Measurements from ENCODE around the gene NAIP.
"Not testable (repeated sequence)": the region's sequence is repeated elsewhere in the genome, so short reads cannot be mapped to it uniquely, and the experiment has no call there.

The NAIP gene, protein sequence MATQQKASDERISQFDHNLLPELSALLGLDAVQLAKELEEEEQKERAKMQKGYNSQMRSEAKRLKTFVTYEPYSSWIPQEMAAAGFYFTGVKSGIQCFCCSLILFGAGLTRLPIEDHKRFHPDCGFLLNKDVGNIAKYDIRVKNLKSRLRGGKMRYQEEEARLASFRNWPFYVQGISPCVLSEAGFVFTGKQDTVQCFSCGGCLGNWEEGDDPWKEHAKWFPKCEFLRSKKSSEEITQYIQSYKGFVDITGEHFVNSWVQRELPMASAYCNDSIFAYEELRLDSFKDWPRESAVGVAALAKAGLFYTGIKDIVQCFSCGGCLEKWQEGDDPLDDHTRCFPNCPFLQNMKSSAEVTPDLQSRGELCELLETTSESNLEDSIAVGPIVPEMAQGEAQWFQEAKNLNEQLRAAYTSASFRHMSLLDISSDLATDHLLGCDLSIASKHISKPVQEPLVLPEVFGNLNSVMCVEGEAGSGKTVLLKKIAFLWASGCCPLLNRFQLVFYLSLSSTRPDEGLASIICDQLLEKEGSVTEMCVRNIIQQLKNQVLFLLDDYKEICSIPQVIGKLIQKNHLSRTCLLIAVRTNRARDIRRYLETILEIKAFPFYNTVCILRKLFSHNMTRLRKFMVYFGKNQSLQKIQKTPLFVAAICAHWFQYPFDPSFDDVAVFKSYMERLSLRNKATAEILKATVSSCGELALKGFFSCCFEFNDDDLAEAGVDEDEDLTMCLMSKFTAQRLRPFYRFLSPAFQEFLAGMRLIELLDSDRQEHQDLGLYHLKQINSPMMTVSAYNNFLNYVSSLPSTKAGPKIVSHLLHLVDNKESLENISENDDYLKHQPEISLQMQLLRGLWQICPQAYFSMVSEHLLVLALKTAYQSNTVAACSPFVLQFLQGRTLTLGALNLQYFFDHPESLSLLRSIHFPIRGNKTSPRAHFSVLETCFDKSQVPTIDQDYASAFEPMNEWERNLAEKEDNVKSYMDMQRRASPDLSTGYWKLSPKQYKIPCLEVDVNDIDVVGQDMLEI (N-terminal part only)

DNA sequence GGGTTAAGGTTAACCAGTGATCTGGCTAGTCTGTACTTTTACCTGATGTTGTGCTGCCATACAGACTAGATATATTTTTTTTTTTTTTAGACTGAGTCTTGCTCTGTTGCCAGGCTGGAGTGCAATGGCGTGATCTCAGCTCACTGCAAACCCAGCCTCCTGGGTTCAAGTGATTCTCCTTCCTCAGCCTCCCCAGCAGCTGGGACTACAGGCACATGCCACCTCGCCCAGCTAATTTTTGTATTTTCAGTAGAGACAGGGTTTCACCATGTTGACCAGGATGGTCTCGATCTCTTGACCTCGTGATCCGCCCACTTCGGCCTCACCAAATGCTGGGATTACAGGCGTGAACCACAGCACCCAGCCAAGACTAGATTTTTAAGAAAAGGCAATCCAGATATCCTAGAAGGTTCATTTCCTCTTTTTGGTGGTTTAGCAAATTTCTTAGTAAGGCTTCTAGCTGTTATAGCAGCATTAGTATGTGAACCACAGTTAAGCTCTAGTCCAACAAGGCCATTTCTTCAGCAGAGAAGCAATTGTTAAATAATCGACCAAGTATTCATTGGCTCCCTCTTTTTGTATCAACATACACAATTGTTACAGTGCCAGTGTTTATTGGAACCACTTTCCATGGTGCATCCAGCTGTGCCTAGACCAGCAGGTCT lies at the start of gene NAIP:
TSS of gene NAIP (minus strand) at position 51 of the 665 bp plus-strand sequence. CDS start 12,424 bp downstream, outside the sequence.
- H3K9ac ChIP-seq (ENCODE audit: low read depth in 1 of 2, low read length in 2 of 2); H3K27me3 ChIP-seq (ENCODE audit: control insufficient read depth in 1 of 2, insufficient read depth in 2 of 2, low read length in 2 of 2); H3K9me3 ChIP-seq (ENCODE audit: control insufficient read depth in 1 of 2, low read length in 2 of 2); H3K4me3 ChIP-seq (ENCODE audit: low read depth in 1 of 2, low read length in 2 of 2); H3K36me3 ChIP-seq (ENCODE audit: control insufficient read depth in 1 of 2, insufficient read depth in 2 of 2, low read length in 2 of 2); H3K4me1 ChIP-seq (ENCODE audit: control insufficient read depth in 1 of 2, insufficient read depth in 2 of 2, low read length in 2 of 2); H3K27ac ChIP-seq (ENCODE audit: low read depth, low read length): not testable (repeated sequence)

DNA sequence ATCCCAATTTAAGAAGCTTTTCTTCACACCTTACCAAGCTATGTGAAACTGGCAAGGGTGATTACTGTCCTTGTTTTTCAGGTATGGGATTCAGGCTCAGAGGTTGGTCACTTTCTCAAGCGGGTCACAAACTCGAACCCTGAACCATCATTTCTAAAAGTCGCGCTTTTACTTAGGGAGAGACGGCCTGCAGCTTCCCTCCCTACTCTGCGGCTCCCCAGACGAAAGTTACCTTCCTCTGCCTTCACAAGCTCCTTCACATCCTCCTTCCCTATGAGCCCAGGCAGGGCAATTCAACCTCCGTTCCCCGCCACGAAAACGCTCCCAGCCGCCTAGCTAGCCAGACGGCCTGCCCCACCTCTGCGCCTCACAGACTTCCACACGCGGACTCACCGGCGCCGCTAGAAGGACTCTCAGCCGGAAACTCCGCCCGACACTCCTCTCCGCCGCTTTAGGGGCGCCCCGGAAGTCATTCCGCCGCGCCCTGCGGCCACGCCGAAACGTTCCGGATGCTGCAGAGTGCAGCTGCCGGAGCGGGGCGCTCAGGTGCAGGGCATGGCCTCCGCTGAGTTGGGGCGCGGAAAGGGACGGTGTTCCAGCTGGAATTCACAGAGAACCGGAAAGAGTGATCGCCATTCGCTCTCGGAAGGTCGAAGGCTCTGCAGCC lies 42.3 kb upstream of the NAIP start, which contains the start of gene GTF2H2:
TSS of gene GTF2H2 (minus strand) at position 415 of the 667 bp plus-strand sequence. CDS start 4,913 bp downstream, outside the sequence.
- not testable (repeated sequence) for H3K9ac ChIP-seq (ENCODE audit: low read depth in 1 of 2, low read length in 2 of 2); H3K9me3 ChIP-seq (ENCODE audit: control insufficient read depth in 1 of 2, low read length in 2 of 2); H3K4me3 ChIP-seq (ENCODE audit: low read depth in 1 of 2, low read length in 2 of 2); H3K4me1 ChIP-seq (ENCODE audit: control insufficient read depth in 1 of 2, insufficient read depth in 2 of 2, low read length in 2 of 2); H3K36me3 ChIP-seq (ENCODE audit: control insufficient read depth in 1 of 2, insufficient read depth in 2 of 2, low read length in 2 of 2); H3K27me3 ChIP-seq (ENCODE audit: control insufficient read depth in 1 of 2, insufficient read depth in 2 of 2, low read length in 2 of 2); H3K27ac ChIP-seq (ENCODE audit: low read depth, low read length)

DNA sequence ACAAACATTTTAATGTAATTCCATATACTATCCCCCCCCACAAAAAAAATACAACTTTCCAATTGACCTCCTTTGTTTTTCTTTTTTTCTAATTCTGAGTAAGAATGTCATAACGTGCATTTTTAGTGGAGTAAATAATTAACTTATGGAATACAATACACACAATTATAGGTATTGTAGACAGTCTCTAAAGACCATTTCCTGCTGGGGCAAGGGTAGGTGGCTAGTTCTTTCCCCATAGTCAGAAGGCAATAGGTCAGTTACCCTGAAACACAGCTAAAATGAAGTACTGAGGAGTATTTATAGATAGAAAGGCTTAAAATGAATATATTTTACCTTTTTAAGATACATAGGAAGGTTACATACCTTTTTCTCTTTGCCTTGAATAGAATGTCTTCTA lies 36.2 kb upstream of the NAIP start:
- H3K27me3 ChIP-seq (ENCODE audit: control insufficient read depth in 1 of 2, insufficient read depth in 2 of 2, low read length in 2 of 2); H3K4me3 ChIP-seq (ENCODE audit: low read depth in 1 of 2, low read length in 2 of 2); H3K9me3 ChIP-seq (ENCODE audit: control insufficient read depth in 1 of 2, low read length in 2 of 2); H3K27ac ChIP-seq (ENCODE audit: low read depth, low read length); H3K36me3 ChIP-seq (ENCODE audit: control insufficient read depth in 1 of 2, insufficient read depth in 2 of 2, low read length in 2 of 2); H3K4me1 ChIP-seq (ENCODE audit: control insufficient read depth in 1 of 2, insufficient read depth in 2 of 2, low read length in 2 of 2); H3K9ac ChIP-seq (ENCODE audit: low read depth in 1 of 2, low read length in 2 of 2): not testable (repeated sequence)

DNA sequence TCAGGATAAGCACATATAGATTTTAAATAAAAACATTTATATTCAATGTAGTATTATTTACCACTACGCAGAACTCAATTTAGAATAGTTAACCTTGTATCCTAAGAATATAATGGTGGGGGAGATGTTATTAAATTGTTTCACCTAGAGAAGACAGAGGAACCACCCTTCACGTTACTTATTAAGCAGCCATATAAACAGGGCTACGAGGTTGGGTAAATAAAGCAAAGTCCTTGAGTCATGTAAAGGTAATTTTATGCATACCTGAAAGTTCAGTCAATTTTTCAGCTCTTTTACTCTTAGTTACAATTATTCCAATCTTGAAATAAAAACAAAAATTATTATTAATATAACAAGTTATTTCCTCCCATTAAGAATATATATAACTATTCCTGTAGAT lies 34.3 kb upstream of the NAIP start:
- H3K9ac ChIP-seq (ENCODE audit: low read depth in 1 of 2, low read length in 2 of 2); H3K4me3 ChIP-seq (ENCODE audit: low read depth in 1 of 2, low read length in 2 of 2); H3K27ac ChIP-seq (ENCODE audit: low read depth, low read length); H3K36me3 ChIP-seq (ENCODE audit: control insufficient read depth in 1 of 2, insufficient read depth in 2 of 2, low read length in 2 of 2); H3K4me1 ChIP-seq (ENCODE audit: control insufficient read depth in 1 of 2, insufficient read depth in 2 of 2, low read length in 2 of 2); H3K27me3 ChIP-seq (ENCODE audit: control insufficient read depth in 1 of 2, insufficient read depth in 2 of 2, low read length in 2 of 2); H3K9me3 ChIP-seq (ENCODE audit: control insufficient read depth in 1 of 2, low read length in 2 of 2): not testable (repeated sequence)

DNA sequence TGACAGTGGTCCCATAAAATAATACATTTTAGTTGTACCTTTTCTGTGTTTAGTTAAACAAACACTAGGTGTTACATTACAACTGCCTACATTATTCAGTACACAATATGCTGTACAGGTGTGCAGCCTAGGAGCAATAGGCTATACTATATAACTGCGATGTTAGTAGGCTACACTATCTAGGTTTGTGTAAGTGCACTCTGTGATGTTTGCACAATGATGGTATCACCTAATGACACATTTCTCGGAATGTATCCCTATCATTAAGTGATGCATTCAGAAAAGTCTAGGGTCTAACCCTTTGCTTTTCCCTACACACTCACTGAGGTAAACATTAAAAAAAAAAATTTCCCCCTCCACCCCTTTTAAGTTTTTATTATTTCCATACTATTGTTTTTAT lies 19.7 kb upstream of the NAIP start:
- not testable (repeated sequence) for H3K9me3 ChIP-seq (ENCODE audit: control insufficient read depth in 1 of 2, low read length in 2 of 2); H3K4me3 ChIP-seq (ENCODE audit: low read depth in 1 of 2, low read length in 2 of 2); H3K36me3 ChIP-seq (ENCODE audit: control insufficient read depth in 1 of 2, insufficient read depth in 2 of 2, low read length in 2 of 2); H3K9ac ChIP-seq (ENCODE audit: low read depth in 1 of 2, low read length in 2 of 2); H3K27ac ChIP-seq (ENCODE audit: low read depth, low read length); H3K27me3 ChIP-seq (ENCODE audit: control insufficient read depth in 1 of 2, insufficient read depth in 2 of 2, low read length in 2 of 2); H3K4me1 ChIP-seq (ENCODE audit: control insufficient read depth in 1 of 2, insufficient read depth in 2 of 2, low read length in 2 of 2)

DNA sequence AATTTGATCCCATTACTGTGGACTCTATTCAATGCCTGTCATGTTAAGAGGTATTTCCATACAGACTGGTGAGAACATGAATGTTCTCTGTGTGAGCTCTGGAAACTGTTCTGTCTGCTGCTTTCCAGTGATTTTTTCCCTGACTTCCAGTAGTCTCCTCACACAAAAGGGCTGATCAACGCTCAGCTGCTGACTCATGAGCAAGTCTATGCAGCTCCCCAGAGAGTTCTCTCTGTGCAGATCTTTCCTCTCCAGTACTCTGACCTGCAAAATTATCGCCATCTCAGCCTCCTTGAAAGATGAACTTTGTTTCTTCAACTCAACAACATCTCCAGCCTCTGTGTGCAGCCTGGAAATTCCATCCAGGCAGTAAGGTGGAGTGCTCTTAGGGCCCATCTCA lies 19.0 kb upstream of the NAIP start:
- H3K27me3 ChIP-seq (ENCODE audit: control insufficient read depth in 1 of 2, insufficient read depth in 2 of 2, low read length in 2 of 2); H3K9ac ChIP-seq (ENCODE audit: low read depth in 1 of 2, low read length in 2 of 2); H3K36me3 ChIP-seq (ENCODE audit: control insufficient read depth in 1 of 2, insufficient read depth in 2 of 2, low read length in 2 of 2); H3K4me1 ChIP-seq (ENCODE audit: control insufficient read depth in 1 of 2, insufficient read depth in 2 of 2, low read length in 2 of 2); H3K4me3 ChIP-seq (ENCODE audit: low read depth in 1 of 2, low read length in 2 of 2); H3K9me3 ChIP-seq (ENCODE audit: control insufficient read depth in 1 of 2, low read length in 2 of 2); H3K27ac ChIP-seq (ENCODE audit: low read depth, low read length): not testable (repeated sequence)

DNA sequence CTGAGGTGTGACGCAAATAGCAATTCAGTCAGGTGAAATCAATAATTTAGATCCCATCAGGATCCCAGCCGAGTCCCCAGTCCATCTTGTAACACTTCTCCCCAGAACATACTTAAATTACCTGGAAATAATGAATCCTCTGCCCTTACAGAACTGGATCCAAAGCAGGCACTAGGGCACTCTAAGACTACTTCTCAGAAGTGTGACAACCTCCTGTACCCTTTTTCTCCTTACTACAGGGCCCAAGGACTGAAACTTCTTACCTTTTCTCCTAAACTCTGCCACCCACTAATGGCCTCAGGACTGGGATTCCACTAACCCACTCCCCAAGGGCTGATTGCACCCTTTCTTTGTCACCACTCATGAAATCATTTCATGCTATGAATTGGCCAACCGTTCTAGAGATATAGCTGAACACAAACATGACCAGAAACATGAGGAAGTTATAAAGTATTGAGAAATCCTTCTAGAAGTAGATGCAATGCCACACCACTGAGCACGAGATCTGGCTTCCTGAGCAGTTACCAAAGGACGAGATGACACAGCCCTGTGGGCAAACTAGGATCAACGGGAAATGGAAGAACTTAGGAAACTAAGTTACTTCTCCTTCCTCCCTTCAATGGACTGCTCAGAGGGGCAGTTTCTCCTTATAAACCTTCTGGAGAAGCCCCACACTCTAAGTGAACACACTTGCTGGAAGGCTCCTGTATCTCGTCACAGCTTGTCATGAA lies 6.1 kb upstream of the NAIP start:
- not testable (repeated sequence) for H3K27me3 ChIP-seq (ENCODE audit: control insufficient read depth in 1 of 2, insufficient read depth in 2 of 2, low read length in 2 of 2); H3K36me3 ChIP-seq (ENCODE audit: control insufficient read depth in 1 of 2, insufficient read depth in 2 of 2, low read length in 2 of 2); H3K27ac ChIP-seq (ENCODE audit: low read depth, low read length); H3K9me3 ChIP-seq (ENCODE audit: control insufficient read depth in 1 of 2, low read length in 2 of 2); H3K4me3 ChIP-seq (ENCODE audit: low read depth in 1 of 2, low read length in 2 of 2); H3K9ac ChIP-seq (ENCODE audit: low read depth in 1 of 2, low read length in 2 of 2); H3K4me1 ChIP-seq (ENCODE audit: control insufficient read depth in 1 of 2, insufficient read depth in 2 of 2, low read length in 2 of 2)

DNA sequence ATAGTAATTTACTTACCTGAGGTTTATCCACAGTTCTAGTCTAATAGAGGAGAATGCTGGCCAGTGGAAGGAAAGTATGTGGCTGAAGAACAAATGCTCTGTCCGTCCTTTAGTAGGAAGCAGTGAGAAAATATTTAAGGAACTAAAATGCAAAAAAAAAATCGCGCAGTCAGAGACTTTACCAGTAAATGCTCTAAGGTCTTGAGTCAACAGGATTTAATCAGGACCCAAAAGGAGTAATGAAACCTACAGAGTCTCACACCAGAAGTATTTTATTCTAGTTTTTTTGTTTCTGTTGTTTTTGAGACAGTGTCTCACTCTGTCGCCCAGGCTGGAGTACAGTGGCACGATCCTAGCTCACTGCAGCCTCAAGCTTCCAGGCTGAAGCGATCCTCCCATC lies 4.5 kb downstream of the NAIP start:
- H3K4me3 ChIP-seq (ENCODE audit: low read depth in 1 of 2, low read length in 2 of 2); H3K4me1 ChIP-seq (ENCODE audit: control insufficient read depth in 1 of 2, insufficient read depth in 2 of 2, low read length in 2 of 2); H3K9ac ChIP-seq (ENCODE audit: low read depth in 1 of 2, low read length in 2 of 2): not testable (repeated sequence)

DNA sequence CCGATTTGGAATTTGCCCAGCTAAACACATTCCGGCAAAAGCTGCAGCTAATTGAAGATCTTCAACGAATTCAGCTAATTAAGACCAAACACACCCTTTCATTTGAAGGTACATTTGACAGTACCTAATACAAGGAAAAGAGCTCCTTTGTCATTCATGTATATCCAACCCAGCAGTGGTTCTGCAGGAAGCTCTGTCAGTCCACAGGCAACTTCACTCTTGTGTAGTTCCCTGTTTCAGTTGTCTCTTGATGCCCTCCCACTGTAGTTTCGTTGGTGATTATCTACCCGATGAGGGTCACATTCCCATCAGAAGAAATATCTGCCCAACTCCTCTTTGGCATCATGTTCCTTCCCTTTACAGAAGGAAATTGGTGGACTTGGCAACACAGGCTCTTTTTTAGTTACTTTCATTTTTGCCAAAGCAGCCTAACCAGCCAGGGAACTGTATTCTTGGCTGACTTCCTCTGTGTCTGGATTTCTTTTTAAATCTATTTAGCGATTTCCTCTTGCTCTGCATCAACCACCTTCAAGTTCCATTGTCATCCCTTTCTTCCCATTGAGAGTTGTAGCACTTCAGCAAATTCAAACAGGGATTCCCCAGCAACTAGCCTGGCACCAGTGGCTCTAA lies 6.6 kb downstream of the NAIP start:
- not testable (repeated sequence) for H3K9me3 ChIP-seq (ENCODE audit: control insufficient read depth in 1 of 2, low read length in 2 of 2); H3K27ac ChIP-seq (ENCODE audit: low read depth, low read length); H3K4me3 ChIP-seq (ENCODE audit: low read depth in 1 of 2, low read length in 2 of 2); H3K4me1 ChIP-seq (ENCODE audit: control insufficient read depth in 1 of 2, insufficient read depth in 2 of 2, low read length in 2 of 2); H3K27me3 ChIP-seq (ENCODE audit: control insufficient read depth in 1 of 2, insufficient read depth in 2 of 2, low read length in 2 of 2); H3K36me3 ChIP-seq (ENCODE audit: control insufficient read depth in 1 of 2, insufficient read depth in 2 of 2, low read length in 2 of 2); H3K9ac ChIP-seq (ENCODE audit: low read depth in 1 of 2, low read length in 2 of 2)

More for the DNA sequence above, 4.5 kb downstream of the NAIP start:
- not testable (repeated sequence) for H3K36me3 ChIP-seq (ENCODE audit: control insufficient read depth in 1 of 2, insufficient read depth in 2 of 2, low read length in 2 of 2); H3K27ac ChIP-seq (ENCODE audit: low read depth, low read length); H3K9me3 ChIP-seq (ENCODE audit: control insufficient read depth in 1 of 2, low read length in 2 of 2); H3K27me3 ChIP-seq (ENCODE audit: control insufficient read depth in 1 of 2, insufficient read depth in 2 of 2, low read length in 2 of 2)

Measured in duodenal mucosa (tissue), 2 donors.